ENCODE measurements around the gene OTOG. TPM values are rescaled to one million over a fixed set of nuclear protein-coding genes. Genes with fewer than 3 reads are reported as not detected.

OTOG gene
- total and polyA plus RNA-seq, 2 of the 8 experiments (the other 6 are each of a cell fraction or from before 2014, with no cell fraction given) = 0.41 to 1.5 TPM

DNA sequence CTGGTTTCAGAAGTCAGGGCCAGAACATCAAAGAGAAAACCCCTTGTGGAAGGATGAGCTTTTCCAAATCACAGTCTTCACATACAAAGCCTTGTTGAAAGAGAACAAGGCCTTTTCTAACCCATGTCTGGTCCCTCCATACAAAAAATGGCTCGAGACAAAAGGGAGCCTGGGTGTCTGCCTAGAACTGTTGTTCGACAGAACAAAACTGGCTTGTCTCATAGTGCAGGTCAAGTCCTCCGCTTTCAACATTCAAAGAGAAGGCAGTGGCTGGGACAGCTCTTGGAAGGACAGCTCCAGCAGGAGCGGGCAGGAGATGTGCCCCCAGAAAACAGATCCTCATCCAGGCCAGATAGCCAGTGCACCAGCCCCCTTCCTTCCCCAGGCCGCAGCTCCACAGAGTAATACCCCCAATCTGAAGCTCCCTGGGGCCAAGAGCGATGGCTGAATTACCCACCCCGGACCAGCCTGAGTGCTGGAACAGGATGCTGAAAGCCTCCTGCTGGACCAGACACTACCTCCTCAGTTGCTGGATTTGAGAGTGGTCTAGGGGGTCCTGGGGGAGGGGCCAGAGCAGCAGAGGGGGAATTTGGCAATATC is 30.4 kb upstream of the OTOG start:
- Histone ChIP-seq H3K56ac (replicated peaks; ENCODE audit: insufficient read length, low read depth, low read length) (no peak overlapping the region), H4K8ac (ENCODE audit: extremely low read depth, insufficient read depth, low read length) (no peak overlapping the region; the same call in 1 of the 2 replicates), H3K36me3 (ENCODE audit: control insufficient read depth in 2 of 4, insufficient read depth in 4 of 4, low read length in 3 of 4) (no peaks in the 10 kb centered on the region), H2BK5ac (ENCODE audit: low read depth, low read length) (no peak overlapping the region), H3K23me2 (ENCODE audit: low read depth, low read length) (no peaks in the 10 kb centered on the region), H3K79me2 (ENCODE audit: control insufficient read depth in 1 of 2, insufficient read depth in 2 of 2, low read length in 2 of 2) (no peaks in the 10 kb centered on the region), H2BK15ac (ENCODE audit: low read length) (no peak overlapping the region), H3K9ac (replicated peaks in 1 of 4; ENCODE audit: extremely low read depth in 1 of 4, low read depth in 3 of 4, low read length in 3 of 4) (no peak overlapping the region), H2AFZ (ENCODE audit: low read length) (no peak overlapping the region), H2BK20ac (ENCODE audit: low read length) (no peak overlapping the region), H3K4me1 (replicated peaks in 1 of 4; ENCODE audit: control insufficient read depth in 3 of 4, insufficient read depth in 4 of 4, low read length in 3 of 4) (peaks cover 0 to 6% (median 3%) of the 10 kb centered on the region in 4 experiments; a peak in 6 of 7 replicates), H3K14ac (ENCODE audit: insufficient read length) (no peak overlapping the region), H4K5ac (ENCODE audit: insufficient read length, low read depth, low read length) (no peak overlapping the region), H3K27me3 (replicated peaks in 1 of 4; ENCODE audit: control insufficient read depth in 3 of 4, extremely low read depth in 1 of 4, insufficient read depth in 3 of 4, low read length in 3 of 4) (no peaks in the 10 kb centered on the region), H4K91ac (replicated peaks; ENCODE audit: insufficient read length, low read length) (no peak overlapping the region), H2BK12ac (ENCODE audit: low read depth, low read length) (no peak overlapping the region), H3K4ac (replicated peaks; ENCODE audit: insufficient read length, low read depth, low read length) (no peak overlapping the region), H3K27ac (ENCODE audit: low read depth, low read length) (no peak overlapping the region), H3K23ac (ENCODE audit: insufficient read length) (no peak overlapping the region), H3K79me1 (ENCODE audit: low read depth, low read length) (no peaks in the 10 kb centered on the region), H3K4me3 (ENCODE audit: extremely low read depth in 1 of 4, insufficient read depth in 2 of 4, low read depth in 3 of 4, low read length in 4 of 4) (no peak overlapping the region), H2BK120ac (replicated peaks; ENCODE audit: low read depth, low read length) (no peak overlapping the region), H3K9me3 (ENCODE audit: insufficient read depth in 2 of 2, low read depth in 1 of 2, low read length in 1 of 2) (no peaks in the 10 kb centered on the region), H3K18ac (ENCODE audit: extremely low read depth, low read length) (no peak overlapping the region), H2AK5ac (ENCODE audit: low read depth, low read length) (no peak overlapping the region), H3K4me2 (ENCODE audit: insufficient read depth in 1 of 2, low read depth in 2 of 2, low read length in 2 of 2) (no peak overlapping the region), H4K20me1 (replicated peaks in 1 of 2; ENCODE audit: control insufficient read depth in 1 of 2, insufficient read depth in 2 of 2, low read length in 2 of 2) (no peaks in the 10 kb centered on the region)
- ChIA-PET POLR2A (ENCODE audit: partially characterized antibody) (no interaction called here), CTCF (ENCODE audit: partially characterized antibody) (interaction anchor here (1.4 to 44.8 kb wide), 5 partner anchors 4 to 214 kb away, joined by 4 to 1414 read pairs (median 494); partner anchors contain the start of gene KCNJ11)
- WGBS, 2 experiments (ENCODE audit: extremely low coverage in 1 of 2, insufficient coverage in 1 of 2, insufficient read length in 1 of 2, insufficient replicate concordance in 2 of 2, low coverage in 1 of 2, low lambda C conversion rate in 2 of 2, missing lambda C conversion rate in 1 of 2) = 92% methylated on average over 7 of the region's 7 CpGs; no CpG with 5 or more reads in 1 of the 2 experiments
- FAIRE-seq = no peak
- DNase-seq (ENCODE audit: low read depth in 1 of 2, low spot score in 2 of 2) = no peak
- TF ChIP-seq FOSL1 (IDR thresholded peaks at IDR 0.05; ENCODE audit: insufficient read depth, low read depth, low read length) (no peak), SP1 (IDR thresholded peaks at IDR 0.05; ENCODE audit: low read depth, low read length) (no peak), GTF2F1 (IDR thresholded peaks at IDR 0.05; ENCODE audit: borderline replicate concordance, low read depth, low read length) (no peak), TEAD4 (IDR thresholded peaks at IDR 0.05; ENCODE audit: low read depth, low read length) (no peak), CBX8 (IDR thresholded peaks at IDR 0.05; ENCODE audit: borderline replicate concordance, low read depth, low read length) (no peak), YY1 (IDR thresholded peaks at IDR 0.05; ENCODE audit: low read depth, low read length) (no peak), HDAC6 (IDR thresholded peaks at IDR 0.05; ENCODE audit: low read depth, low read length) (no peak), NANOG (IDR thresholded peaks at IDR 0.05; ENCODE audit: insufficient read depth, low read depth, low read length, poor library complexity, severe bottlenecking) (no peak), CHD1 (IDR thresholded peaks at IDR 0.05; ENCODE audit: low read depth, low read length) (no peak), PHF8 (conservative IDR thresholded peaks at IDR 0.05; ENCODE audit: low read depth, low read length) (no peak), SP4 (IDR thresholded peaks at IDR 0.05; ENCODE audit: low read length) (no peak), MAFK (IDR thresholded peaks at IDR 0.05; ENCODE audit: low read depth, low read length) (no peak), TBP (IDR thresholded peaks at IDR 0.05; ENCODE audit: low read depth, low read length) (no peak), CHD2 (IDR thresholded peaks at IDR 0.05; ENCODE audit: low read length) (no peak), CTBP2 (IDR thresholded peaks at IDR 0.05; ENCODE audit: borderline replicate concordance, insufficient read depth, insufficient read length, low read length) (no peak)
